ENCODE results near the gene MT1G. TPM values are rescaled to one million over a fixed set of nuclear protein-coding genes. Genes with fewer than 3 reads are reported as not detected.

Gene MT1G
- polyA plus RNA-seq, 1 donor from 2014 or later: not detected

DNA sequence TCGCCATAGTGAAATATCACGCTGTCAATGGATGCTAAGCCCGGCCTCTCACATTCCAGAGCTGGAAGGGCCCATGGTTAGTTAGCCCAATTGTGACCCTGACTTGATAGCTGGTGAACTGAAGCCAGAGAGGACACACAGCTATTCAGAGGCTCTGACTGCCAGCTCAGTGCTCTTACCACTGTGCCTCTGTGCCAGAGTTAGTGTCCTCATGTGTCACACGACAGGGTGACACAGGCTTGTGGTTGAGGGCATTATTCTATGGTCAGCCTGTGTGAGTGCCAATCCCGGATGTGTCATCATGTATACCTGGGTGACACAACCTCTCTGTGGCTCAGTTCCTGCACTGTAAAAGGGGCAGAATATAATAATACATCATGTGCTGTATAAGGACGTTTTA, 12.0 kb upstream of the MT1G start:
- Histone ChIP-seq H3K36me3 (ENCODE audit: insufficient read depth, low read length) (no peaks in the 10 kb centered on the region), H3K4me2 (ENCODE audit: low read length) (no peak overlapping the region), H3K9me3 (ENCODE audit: low read length) (no peaks in the 10 kb centered on the region), H3K27me3 (ENCODE audit: insufficient read depth, low read depth, low read length) (peaks cover 60% of the 10 kb centered on the region), H3K9ac (ENCODE audit: low read length) (no peak overlapping the region), H3K27ac (ENCODE audit: low read length) (no peak overlapping the region), H3K9me2 (ENCODE audit: insufficient read depth, low read length) (no peaks in the 10 kb centered on the region), H2AFZ (ENCODE audit: low read depth, low read length) (no peak overlapping the region), H4K20me1 (ENCODE audit: insufficient read depth) (no peaks in the 10 kb centered on the region), H3K79me2 (replicated peaks; ENCODE audit: insufficient read depth, low read length) (no peaks in the 10 kb centered on the region), H3F3A (ENCODE audit: insufficient read depth, low read length, poor library complexity, severe bottlenecking) (no peaks in the 10 kb centered on the region), H3K4me3 (ENCODE audit: low read length) (no peak overlapping the region)
- TF ChIP-seq SMC3 (conservative IDR thresholded peaks at IDR 0.05; ENCODE audit: poor library complexity) (no peak), MXI1 (conservative IDR thresholded peaks at IDR 0.05; ENCODE audit: poor library complexity, severe bottlenecking) (no peak), POLR2AphosphoS5 (IDR thresholded peaks at IDR 0.05) (no peak), REST (IDR thresholded peaks at IDR 0.05; ENCODE audit: borderline replicate concordance) (no peak), RAD21 (conservative IDR thresholded peaks at IDR 0.05) (no peak), CTCF (IDR thresholded peaks at IDR 0.05; ENCODE audit: poor library complexity, severe bottlenecking) (no peak), EP300 (conservative IDR thresholded peaks at IDR 0.05; ENCODE audit: poor library complexity, severe bottlenecking) (no peak), TAF1 (IDR thresholded peaks at IDR 0.05; ENCODE audit: low read depth) (no peak), EZH2 (IDR thresholded peaks at IDR 0.05; ENCODE audit: borderline replicate concordance, insufficient read depth, low read length, poor library complexity, severe bottlenecking) (no peak)

GRCh38 chr16:56679078-56679730, 11.3 kb upstream of the MT1G start:
- H3K9me2 ChIP-seq (ENCODE audit: insufficient read depth, low read length): no peaks in the 10 kb centered on the region
- H3K36me3 ChIP-seq (ENCODE audit: insufficient read depth, low read length): no peaks in the 10 kb centered on the region
- no peak overlapping the region for H3K4me3 ChIP-seq (ENCODE audit: low read length)
- H3K27ac ChIP-seq (ENCODE audit: low read length): no peak overlapping the region
- H3K9me3 ChIP-seq (ENCODE audit: low read length): no peaks in the 10 kb centered on the region
- peaks cover 60% of the 10 kb centered on the region for H3K27me3 ChIP-seq (ENCODE audit: insufficient read depth, low read depth, low read length)
- no peaks in the 10 kb centered on the region for H4K20me1 ChIP-seq (ENCODE audit: insufficient read depth)
- no peak overlapping the region for H2AFZ ChIP-seq (ENCODE audit: low read depth, low read length)
- no peaks in the 10 kb centered on the region for H3F3A ChIP-seq (ENCODE audit: insufficient read depth, low read length, poor library complexity, severe bottlenecking)
- TF ChIP-seq RAD21 (conservative IDR thresholded peaks at IDR 0.05) (no peak), POLR2AphosphoS5 (IDR thresholded peaks at IDR 0.05) (no peak), REST (IDR thresholded peaks at IDR 0.05; ENCODE audit: borderline replicate concordance) (no peak), EP300 (conservative IDR thresholded peaks at IDR 0.05; ENCODE audit: poor library complexity, severe bottlenecking) (no peak), CTCF (IDR thresholded peaks at IDR 0.05; ENCODE audit: poor library complexity, severe bottlenecking) (no peak), SMC3 (conservative IDR thresholded peaks at IDR 0.05; ENCODE audit: poor library complexity) (no peak), TAF1 (IDR thresholded peaks at IDR 0.05; ENCODE audit: low read depth) (no peak), EZH2 (IDR thresholded peaks at IDR 0.05; ENCODE audit: borderline replicate concordance, insufficient read depth, low read length, poor library complexity, severe bottlenecking) (no peak), MXI1 (conservative IDR thresholded peaks at IDR 0.05; ENCODE audit: poor library complexity, severe bottlenecking) (no peak)
- H3K79me2 ChIP-seq (replicated peaks; ENCODE audit: insufficient read depth, low read length): no peaks in the 10 kb centered on the region
- H3K4me2 ChIP-seq (ENCODE audit: low read length): no peak overlapping the region
- no peak overlapping the region for H3K9ac ChIP-seq (ENCODE audit: low read length)
